Panc1 (cell line): ENCODE results near the gene CAMKV. TPM values are rescaled to one million over a fixed set of nuclear protein-coding genes. Genes with fewer than 3 reads are reported as not detected.

Experiments
- ATAC-seq: fragments of 200-7000 bp; cut with Tn5 transposase; 2 replicates; pipeline ENCODE4 v1.9.1; 2020; ENCODE audit warnings: mild to moderate bottlenecking, moderate library complexity
- BruUV-seq: library from RNA; stranded (reverse); fragments of 400-500 nt; replicated peaks from 2 replicates; lab custom pipeline; 2021; lab: Mats Ljungman, UMichigan
- CTCF ChIA-PET: fragments of 300-600 bp; sonication (Branson Sonifier 250); formaldehyde crosslinking; loops from one replicate; lab custom pipeline; 2022; ENCODE audit warnings: antibody characterized with exemption; lab: Charles Lee
- POLR2A ChIA-PET: fragments of 300-600 bp; sonication (Branson Sonifier 250); formaldehyde crosslinking; loops from one replicate; lab custom pipeline; 2022; ENCODE audit warnings: antibody characterized with exemption; lab: Charles Lee
- DNase-seq: peaks from one replicate; pipeline ENCODE4 v3.0.0-alpha.2; 2010; ENCODE audit warnings: low read depth, low spot score
- H3K27ac ChIP-seq: 2 replicates; pipeline ENCODE4 v1.5.1; 2011; ENCODE audit warnings: mild to moderate bottlenecking, low read length, inconsistent platforms
- H3K27me3 ChIP-seq: fragments of 200-500 bp; sonication (Bioruptor generic); 2 replicates; pipeline ENCODE4 v1.6.0; 2014; ENCODE audit warnings: low read length, inconsistent platforms; ENCODE audit not compliant: control insufficient read depth, insufficient read depth
- H3K36me3 ChIP-seq: fragments of 200-500 bp; sonication (Bioruptor generic); 2 replicates; pipeline ENCODE4 v1.5.1; 2014; ENCODE audit warnings: inconsistent platforms, mild to moderate bottlenecking, low read length, moderate library complexity; ENCODE audit not compliant: control insufficient read depth, insufficient read depth
- H3K4me1 ChIP-seq: 2 replicates; pipeline ENCODE4 v1.5.1; 2011; ENCODE audit warnings: inconsistent platforms, mild to moderate bottlenecking, low read length, moderate library complexity; ENCODE audit not compliant: control insufficient read depth, insufficient read depth
- H3K4me3 ChIP-seq, 2 experiments: 2 replicates each; pipeline ENCODE4 v1.5.1; 2011 to 2012; ENCODE audit warnings: low read depth in 2 of 2, low read length in 2 of 2, mild to moderate bottlenecking in 2 of 2, inconsistent platforms in 1 of 2, moderate library complexity in 1 of 2
- H3K9me3 ChIP-seq: fragments of 200-500 bp; sonication (Bioruptor generic); 2 replicates; pipeline ENCODE4 v1.5.1; 2014; ENCODE audit warnings: low read depth, mild to moderate bottlenecking, inconsistent platforms, low read length, moderate library complexity; ENCODE audit not compliant: control insufficient read depth, insufficient read depth
- POLR2AphosphoS5 ChIP-seq: IDR thresholded peaks from 2 replicates; pipeline ENCODE4 v1.6.1; 2012; ENCODE audit warnings: mild to moderate bottlenecking, low read depth, low read length, moderate library complexity
- SIN3A ChIP-seq: IDR thresholded peaks from 2 replicates; pipeline ENCODE4 v1.6.1; 2012; ENCODE audit warnings: low read depth, mild to moderate bottlenecking, low read length, moderate library complexity, borderline replicate concordance; ENCODE audit not compliant: insufficient read depth
- TCF7L2 ChIP-seq: IDR thresholded peaks from 2 replicates; pipeline ENCODE4 v1.6.1; 2011; ENCODE audit warnings: mild to moderate bottlenecking, low read depth, low read length, inconsistent platforms
- in situ Hi-C: cut with HindIII; loops from 2 replicates; pipeline ENCODE4 v1.10.0; 2016; ENCODE audit warnings: low sequenced_read_pairs, low pct_unique_long_range_greater_than_20kb
- intact Hi-C: fragments of 100-400 bp; cut with micrococcal nuclease; formaldehyde crosslinking; loops from one replicate; pipeline ENCODE4 v1.10.0; 2022; ENCODE audit not compliant: unreplicated experiment
- total RNA-seq: library from RNA; stranded (reverse); gene quantifications from one replicate; pipeline ENCODE4 v1.2.1, GENCODE V29; 2021; ENCODE audit not compliant: unreplicated experiment
- TF ChIP-seq, protein P1 (sequence below), 2 experiments: IDR thresholded peaks; 2 replicates each; pipeline ENCODE4 v1.6.1; 2011 to 2012; ENCODE audit warnings: low read depth in 2 of 2, control low read depth in 1 of 2, low read length in 1 of 2, mild to moderate bottlenecking in 1 of 2, moderate library complexity in 1 of 2; ENCODE audit not compliant: insufficient read depth in 1 of 2
- TF ChIP-seq, protein P2 (sequence below): fragments of 450-650 bp; IDR thresholded peaks from 2 replicates; pipeline ENCODE4 v1.5.1; 2017; ENCODE audit warnings: mild to moderate bottlenecking

Gene CAMKV
- total RNA-seq, 1 experiment from 2014 or later: 0.85 TPM

DNA sequence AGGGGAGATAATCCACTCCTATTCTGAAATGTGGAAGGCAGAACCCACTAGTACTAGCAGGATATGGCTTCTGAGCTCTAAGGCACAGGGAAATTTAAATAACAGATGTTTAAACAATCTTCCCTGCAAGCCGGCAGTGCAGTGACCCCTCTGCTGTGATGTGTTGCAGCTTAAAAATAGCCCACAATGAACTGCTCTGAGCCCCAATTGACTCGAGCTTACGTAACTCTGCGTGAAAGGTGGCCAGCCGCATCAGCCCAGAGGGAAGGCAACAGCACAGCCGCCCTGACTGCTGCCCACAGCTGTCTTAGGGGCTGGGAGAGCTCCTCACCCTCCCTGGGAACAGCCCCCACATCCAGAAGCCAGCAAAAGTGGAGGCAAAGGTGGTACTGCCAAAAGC, 12.5 kb upstream of the CAMKV start:
- ChIA-PET POLR2A (no interaction called here), CTCF (no interaction called here)
- Histone ChIP-seq H3K4me1 (no peaks in the 10 kb centered on the region), H3K9me3 (no peaks in the 10 kb centered on the region), H3K4me3 (no peak overlapping the region), H3K27me3 (no peaks in the 10 kb centered on the region), H3K27ac (no peak overlapping the region), H3K36me3 (no peaks in the 10 kb centered on the region)
- BruUV-seq: no TSS peak
- intact Hi-C loops: no loop called here
- in situ Hi-C loops: no loop called here
- no peak for TF ChIP-seq SIN3A
- no peak for TF ChIP-seq TCF7L2
- TF ChIP-seq, protein P1, sequence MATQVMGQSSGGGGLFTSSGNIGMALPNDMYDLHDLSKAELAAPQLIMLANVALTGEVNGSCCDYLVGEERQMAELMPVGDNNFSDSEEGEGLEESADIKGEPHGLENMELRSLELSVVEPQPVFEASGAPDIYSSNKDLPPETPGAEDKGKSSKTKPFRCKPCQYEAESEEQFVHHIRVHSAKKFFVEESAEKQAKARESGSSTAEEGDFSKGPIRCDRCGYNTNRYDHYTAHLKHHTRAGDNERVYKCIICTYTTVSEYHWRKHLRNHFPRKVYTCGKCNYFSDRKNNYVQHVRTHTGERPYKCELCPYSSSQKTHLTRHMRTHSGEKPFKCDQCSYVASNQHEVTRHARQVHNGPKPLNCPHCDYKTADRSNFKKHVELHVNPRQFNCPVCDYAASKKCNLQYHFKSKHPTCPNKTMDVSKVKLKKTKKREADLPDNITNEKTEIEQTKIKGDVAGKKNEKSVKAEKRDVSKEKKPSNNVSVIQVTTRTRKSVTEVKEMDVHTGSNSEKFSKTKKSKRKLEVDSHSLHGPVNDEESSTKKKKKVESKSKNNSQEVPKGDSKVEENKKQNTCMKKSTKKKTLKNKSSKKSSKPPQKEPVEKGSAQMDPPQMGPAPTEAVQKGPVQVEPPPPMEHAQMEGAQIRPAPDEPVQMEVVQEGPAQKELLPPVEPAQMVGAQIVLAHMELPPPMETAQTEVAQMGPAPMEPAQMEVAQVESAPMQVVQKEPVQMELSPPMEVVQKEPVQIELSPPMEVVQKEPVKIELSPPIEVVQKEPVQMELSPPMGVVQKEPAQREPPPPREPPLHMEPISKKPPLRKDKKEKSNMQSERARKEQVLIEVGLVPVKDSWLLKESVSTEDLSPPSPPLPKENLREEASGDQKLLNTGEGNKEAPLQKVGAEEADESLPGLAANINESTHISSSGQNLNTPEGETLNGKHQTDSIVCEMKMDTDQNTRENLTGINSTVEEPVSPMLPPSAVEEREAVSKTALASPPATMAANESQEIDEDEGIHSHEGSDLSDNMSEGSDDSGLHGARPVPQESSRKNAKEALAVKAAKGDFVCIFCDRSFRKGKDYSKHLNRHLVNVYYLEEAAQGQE (IDR thresholded peaks at IDR 0.05; ENCODE audit: insufficient read depth in 1 of 2, low read depth in 2 of 2, low read length in 1 of 2): no peak
- TF ChIP-seq, protein P2, sequence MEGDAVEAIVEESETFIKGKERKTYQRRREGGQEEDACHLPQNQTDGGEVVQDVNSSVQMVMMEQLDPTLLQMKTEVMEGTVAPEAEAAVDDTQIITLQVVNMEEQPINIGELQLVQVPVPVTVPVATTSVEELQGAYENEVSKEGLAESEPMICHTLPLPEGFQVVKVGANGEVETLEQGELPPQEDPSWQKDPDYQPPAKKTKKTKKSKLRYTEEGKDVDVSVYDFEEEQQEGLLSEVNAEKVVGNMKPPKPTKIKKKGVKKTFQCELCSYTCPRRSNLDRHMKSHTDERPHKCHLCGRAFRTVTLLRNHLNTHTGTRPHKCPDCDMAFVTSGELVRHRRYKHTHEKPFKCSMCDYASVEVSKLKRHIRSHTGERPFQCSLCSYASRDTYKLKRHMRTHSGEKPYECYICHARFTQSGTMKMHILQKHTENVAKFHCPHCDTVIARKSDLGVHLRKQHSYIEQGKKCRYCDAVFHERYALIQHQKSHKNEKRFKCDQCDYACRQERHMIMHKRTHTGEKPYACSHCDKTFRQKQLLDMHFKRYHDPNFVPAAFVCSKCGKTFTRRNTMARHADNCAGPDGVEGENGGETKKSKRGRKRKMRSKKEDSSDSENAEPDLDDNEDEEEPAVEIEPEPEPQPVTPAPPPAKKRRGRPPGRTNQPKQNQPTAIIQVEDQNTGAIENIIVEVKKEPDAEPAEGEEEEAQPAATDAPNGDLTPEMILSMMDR: no peak
- TF ChIP-seq POLR2AphosphoS5: no peak
- DNase-seq: no peak
- ATAC-seq: no peak

DNA sequence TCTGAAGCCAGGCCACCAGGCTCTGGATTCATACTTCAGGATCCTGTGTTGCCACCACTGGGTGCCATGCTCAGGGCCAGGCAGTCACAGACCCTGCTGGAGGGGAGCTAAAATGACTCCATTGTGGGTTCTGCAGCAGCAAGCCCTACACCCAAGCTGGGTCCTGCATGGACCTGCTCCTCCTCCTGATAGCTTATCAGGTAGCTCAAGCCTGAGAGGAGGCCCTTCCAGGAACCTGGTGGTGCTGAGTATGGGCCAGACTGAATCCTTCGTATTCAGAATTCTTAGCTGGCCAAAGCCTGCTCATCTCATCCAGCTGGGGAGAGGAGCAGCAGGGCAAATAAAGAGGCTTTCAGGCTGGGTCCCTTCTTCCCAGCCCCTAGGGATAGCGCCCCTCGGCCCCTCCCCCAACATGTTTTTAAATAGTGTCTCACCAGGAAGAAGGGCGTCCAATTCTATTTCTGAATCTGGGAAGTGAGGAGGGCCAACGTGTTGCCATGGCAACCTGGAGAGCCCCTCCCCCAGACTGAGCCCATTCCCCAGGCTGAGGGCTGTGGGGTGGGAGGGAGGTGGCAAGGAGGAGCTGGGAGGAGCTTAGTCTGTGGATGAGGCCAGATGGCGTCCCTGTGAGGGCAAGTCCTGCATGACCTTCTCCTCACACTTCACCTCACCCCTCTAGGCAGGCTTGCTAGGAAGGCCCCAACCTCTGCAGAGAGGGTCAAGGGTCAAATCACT, 11.0 kb upstream of the CAMKV start:
- POLR2A ChIA-PET: interaction anchor here (0.7 kb wide), 1 partner anchor 123 kb away, joined by 5 read pairs; no protein-coding TSS in a partner anchor
- BruUV-seq: no TSS peak
- in situ Hi-C loops: no loop called here
- DNase-seq (no peak), ATAC-seq (no peak)
- H3K27ac ChIP-seq: no peak overlapping the region
- H3K4me1 ChIP-seq: no peaks in the 10 kb centered on the region
- TF ChIP-seq, protein P2: no peak
- no peak for TF ChIP-seq SIN3A
- TF ChIP-seq, protein P1 (IDR thresholded peaks at IDR 0.05; ENCODE audit: insufficient read depth in 1 of 2, low read depth in 2 of 2, low read length in 1 of 2): no peak
- no peak for TF ChIP-seq POLR2AphosphoS5
- H3K36me3 ChIP-seq: no peaks in the 10 kb centered on the region
- H3K27me3 ChIP-seq: no peaks in the 10 kb centered on the region
- intact Hi-C loops: no loop called here
- H3K9me3 ChIP-seq: no peaks in the 10 kb centered on the region
- CTCF ChIA-PET: no interaction called here
- H3K4me3 ChIP-seq: no peak overlapping the region
